Progenitor cell of endocrine pancreas (in vitro differentiated cells): Measurements from ENCODE around the gene ACOT12. TPM values are rescaled to one million over a fixed set of nuclear protein-coding genes. Genes with fewer than 3 reads are reported as not detected.

Experiments
- DNase-seq: peaks from one replicate; pipeline ENCODE4 v3.0.0; 2021; ENCODE audit warnings: low spot score; ENCODE audit not compliant: unreplicated experiment
- H3K27ac Mint-ChIP-seq: 2 replicates; pipeline ENCODE4 v1.8.0; 2021; ENCODE audit warnings: mild to moderate bottlenecking, moderate library complexity, mixed read lengths
- H3K27me3 Mint-ChIP-seq: 2 replicates; pipeline ENCODE4 v1.8.0; 2021; ENCODE audit warnings: mixed read lengths
- H3K36me3 Mint-ChIP-seq: 2 replicates; pipeline ENCODE4 v1.8.0; 2022; ENCODE audit warnings: mixed read lengths; ENCODE audit not compliant: insufficient read depth
- H3K4me1 Mint-ChIP-seq: 2 replicates; pipeline ENCODE4 v1.8.0; 2021; ENCODE audit warnings: low read depth, mixed read lengths
- H3K4me3 Mint-ChIP-seq: 2 replicates; pipeline ENCODE4 v1.8.0; 2021; ENCODE audit warnings: low read depth, mild to moderate bottlenecking, moderate library complexity, mixed read lengths
- H3K9me3 Mint-ChIP-seq: 2 replicates; pipeline ENCODE4 v1.8.0; 2021; ENCODE audit warnings: low read depth, mixed read lengths
- CTCF ChIP-seq: fragments of 200-600 bp; sonication (generic); IDR thresholded peaks from one replicate; pipeline ENCODE4 v1.5.0; 2021; ENCODE audit warnings: antibody characterized with exemption, mild to moderate bottlenecking; ENCODE audit not compliant: unreplicated experiment
- total RNA-seq: library from RNA; stranded (reverse); gene quantifications from 2 replicates; pipeline ENCODE4 v1.2.1, GENCODE V29; 2021

ACOT12 gene
- total RNA-seq, 1 donor from 2014 or later = not detected

DNA sequence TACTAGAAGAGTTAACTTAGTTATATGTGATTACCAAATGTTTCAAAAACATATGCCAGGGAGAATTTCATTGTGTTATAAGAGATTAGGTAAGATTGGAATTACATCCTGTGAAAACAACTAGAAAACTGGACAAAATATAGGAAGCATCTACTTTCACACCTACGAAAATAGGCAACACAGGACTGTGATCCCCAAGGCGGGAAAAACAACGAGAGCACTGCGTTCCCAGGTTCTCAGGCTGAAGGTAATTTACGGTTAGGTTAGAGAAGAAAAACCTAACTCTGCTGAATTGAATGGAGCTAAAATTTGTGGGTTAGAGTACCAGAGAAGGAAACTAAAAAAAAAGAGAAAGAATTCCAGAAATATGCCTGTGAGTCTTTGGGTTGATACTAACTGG is 28.4 kb downstream of the ACOT12 start:
- Mint-ChIP-seq H3K27ac (no peak overlapping the region), H3K4me1 (peaks cover 24% of the 10 kb centered on the region)

DNA sequence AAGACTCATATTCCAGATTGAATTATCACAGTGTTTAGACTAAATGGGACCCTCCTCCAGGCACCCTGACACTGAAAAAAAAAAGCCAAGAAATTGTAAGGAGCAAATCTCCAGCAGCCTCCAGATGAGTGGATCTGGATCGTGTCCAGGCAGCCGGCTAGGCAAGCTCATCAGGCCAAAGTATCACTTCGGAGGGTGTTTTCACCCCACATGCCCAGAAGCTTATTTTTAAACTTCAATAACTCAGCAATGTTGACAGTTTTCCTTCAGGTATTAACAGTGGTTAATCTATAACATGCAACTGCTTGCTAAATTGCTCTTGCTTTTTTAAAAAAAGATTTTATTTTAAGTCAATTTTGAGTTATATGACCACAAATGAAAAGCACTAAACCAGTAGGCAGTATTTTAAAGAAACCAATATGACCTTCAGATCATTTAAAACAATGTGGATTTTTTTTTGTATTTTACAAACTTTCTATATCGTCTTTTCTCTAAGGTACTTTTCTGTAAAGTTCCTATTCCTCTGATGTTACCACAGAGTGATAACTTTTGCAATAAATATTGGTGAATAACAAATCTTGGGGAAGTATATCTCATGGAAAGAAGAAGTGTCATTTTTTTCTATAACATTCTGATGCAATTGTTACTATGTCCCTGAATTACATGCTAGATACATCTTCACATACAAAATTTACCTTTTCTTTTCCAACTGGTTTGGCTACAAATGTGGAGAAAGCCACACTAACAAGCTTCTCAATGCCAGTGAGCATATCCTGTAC is 30.7 kb downstream of the ACOT12 start:
- no peak for DNase-seq
- no peak overlapping the region for H3K27ac Mint-ChIP-seq
- no peak overlapping the region for H3K4me3 Mint-ChIP-seq
- H3K36me3 Mint-ChIP-seq = no peaks in the 10 kb centered on the region
- no peaks in the 10 kb centered on the region for H3K27me3 Mint-ChIP-seq
- no peaks in the 10 kb centered on the region for H3K9me3 Mint-ChIP-seq
- H3K4me1 Mint-ChIP-seq = peaks cover 14% of the 10 kb centered on the region
- TF ChIP-seq CTCF = no peak

More for the DNA sequence above, 28.4 kb downstream of the ACOT12 start:
- TF ChIP-seq CTCF = no peak
- no peaks in the 10 kb centered on the region for H3K36me3 Mint-ChIP-seq
- no peak for DNase-seq
- no peaks in the 10 kb centered on the region for H3K27me3 Mint-ChIP-seq
- H3K9me3 Mint-ChIP-seq = no peaks in the 10 kb centered on the region
- no peak overlapping the region for H3K4me3 Mint-ChIP-seq

GRCh38 chr5:81361600-81361999 is 32.3 kb downstream of the ACOT12 start:
- no peak for TF ChIP-seq CTCF
- Mint-ChIP-seq H3K4me3 (no peak overlapping the region), H3K9me3 (no peaks in the 10 kb centered on the region), H3K36me3 (no peaks in the 10 kb centered on the region), H3K4me1 (peaks cover 13% of the 10 kb centered on the region), H3K27ac (no peak overlapping the region), H3K27me3 (no peaks in the 10 kb centered on the region)
- no peak for DNase-seq

GRCh38 chr5:81360640-81361039 is 33.3 kb downstream of the ACOT12 start:
- no peak for DNase-seq
- peaks cover 13% of the 10 kb centered on the region for H3K4me1 Mint-ChIP-seq
- no peaks in the 10 kb centered on the region for H3K27me3 Mint-ChIP-seq
- no peak overlapping the region for H3K27ac Mint-ChIP-seq
- H3K4me3 Mint-ChIP-seq = no peak overlapping the region
- H3K36me3 Mint-ChIP-seq = no peaks in the 10 kb centered on the region
- TF ChIP-seq CTCF = no peak
- no peaks in the 10 kb centered on the region for H3K9me3 Mint-ChIP-seq

DNA sequence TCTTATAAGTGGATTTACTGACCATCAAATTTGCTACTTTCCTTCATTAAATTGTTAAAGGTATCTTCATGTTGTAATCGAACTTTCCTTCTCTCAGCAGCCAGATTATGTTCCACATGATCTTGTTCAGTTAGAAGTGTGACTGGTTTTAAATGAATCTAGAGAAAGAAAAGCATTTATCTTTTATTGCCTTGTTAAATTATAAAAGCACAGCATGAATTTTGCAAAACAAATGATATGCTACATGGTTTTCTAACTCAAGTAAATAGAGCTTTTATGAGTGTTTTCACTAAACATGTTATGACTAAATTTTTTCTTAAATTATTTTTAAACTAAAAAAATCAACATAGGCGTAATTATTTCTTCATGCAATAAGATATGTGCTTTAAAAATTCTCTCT is 34.1 kb downstream of the ACOT12 start:
- TF ChIP-seq CTCF = no peak

More for the DNA sequence above, 34.1 kb downstream of the ACOT12 start:
- Mint-ChIP-seq H3K36me3 (no peaks in the 10 kb centered on the region), H3K27me3 (no peaks in the 10 kb centered on the region), H3K27ac (no peak overlapping the region), H3K4me1 (peaks cover 13% of the 10 kb centered on the region), H3K9me3 (no peaks in the 10 kb centered on the region), H3K4me3 (no peak overlapping the region)
- DNase-seq = no peak
